GM12864 (cell line): ENCODE measurements around the gene ZXDC.

Source experiments
- DNase-seq: peaks from one replicate; pipeline ENCODE4 v3.0.0-alpha.2; 2011; ENCODE audit warnings: low read depth
- H3K4me3 ChIP-seq: 2 replicates; pipeline ENCODE4 v1.5.1; 2011; ENCODE audit warnings: mild to moderate bottlenecking, low read depth, low read length, control low read depth
- CTCF ChIP-seq: IDR thresholded peaks from 2 replicates; pipeline ENCODE4 v1.5.1; 2011; ENCODE audit warnings: low read depth, mild to moderate bottlenecking, moderate library complexity, low read length, control low read depth, inconsistent platforms; ENCODE audit errors: missing control alignments

Gene ZXDC

GRCh38 chr3:126442094-126442855 is 33.4 kb downstream of the ZXDC start:
- H3K4me3 ChIP-seq = no peak overlapping the region

GRCh38 chr3:126441256-126441880 is 34.3 kb downstream of the ZXDC start:
- TF ChIP-seq CTCF = no peak
- no peak overlapping the region for H3K4me3 ChIP-seq
- no peak for DNase-seq

More at GRCh38 chr3:126442094-126442855, 33.4 kb downstream of the ZXDC start:
- no peak for TF ChIP-seq CTCF
- DNase-seq = no peak

- no peak for DNase-seq
- no peak overlapping the region for H3K4me3 ChIP-seq
- TF ChIP-seq CTCF = no peak
Measured at GRCh38 chr3:126440709-126440995, 35.0 kb downstream of the ZXDC start.

GRCh38 chr3:126439968-126440708 is 35.6 kb downstream of the ZXDC start:
- H3K4me3 ChIP-seq = no peak overlapping the region
- DNase-seq = no peak
- TF ChIP-seq CTCF = no peak

- no peak overlapping the region for H3K4me3 ChIP-seq
- TF ChIP-seq CTCF = no peak
- DNase-seq = no peak
Measured at GRCh38 chr3:126439346-126439967, 36.2 kb downstream of the ZXDC start.

GRCh38 chr3:126438746-126439145 is 36.9 kb downstream of the ZXDC start:
- no peak for DNase-seq
- no peak overlapping the region for H3K4me3 ChIP-seq
- no peak for TF ChIP-seq CTCF
